Left lung (tissue), 10 donors: Measurements from ENCODE around the gene ICE2. TPM values are rescaled to one million over a fixed set of nuclear protein-coding genes. Genes with fewer than 3 reads are reported as not detected.
"Not testable (repeated sequence)": the region's sequence is repeated elsewhere in the genome, so short reads cannot be mapped to it uniquely, and the experiment has no call there.

Experiments used
- ATAC-seq: fragments of 200-7000 bp; cut with Tn5 transposase; one replicate; pipeline ENCODE4 v1.9.1; 2020; ENCODE audit warnings: moderate library complexity
- DNase-seq, 4 donors: peaks; one replicate each; pipeline ENCODE4 v3.0.0-alpha.2; 2013 to 2020
- H3K27ac ChIP-seq, 2 donors: fragments of 200-600 bp; sonication (generic) in 1 of 2; one replicate each; pipeline versions ENCODE4 v1.5.0 to v1.8.0; 2020 to 2021
- H3K27me3 ChIP-seq, 2 donors: fragments of 200-600 bp; sonication (generic) in 1 of 2; one replicate each; pipeline versions ENCODE4 v1.5.0 to v1.8.0; 2020 to 2021
- H3K36me3 ChIP-seq, 2 donors: fragments of 200-600 bp; sonication (generic) in 1 of 2; one replicate each; pipeline versions ENCODE4 v1.5.0 to v1.8.0; 2020 to 2021
- H3K4me1 ChIP-seq, 2 donors: fragments of 200-600 bp; one replicate each; pipeline ENCODE4 v1.8.0; 2021
- H3K4me3 ChIP-seq, 2 donors: fragments of 200-600 bp; sonication (generic) in 1 of 2; one replicate each; pipeline versions ENCODE4 v1.5.0 to v1.8.0; 2020 to 2021; ENCODE audit warnings: mild to moderate bottlenecking in 1 of 2
- H3K9me3 ChIP-seq, 2 donors: fragments of 200-600 bp; sonication (generic) in 1 of 2; one replicate each; pipeline versions ENCODE4 v1.5.0 to v1.8.0; 2020 to 2021
- intact Hi-C, 2 donors: fragments of 100-400 bp; cut with DNase I; formaldehyde crosslinking; loops; one replicate each; pipeline versions ENCODE4 v1.11.2 to v1.14.2; 2022
- polyA plus RNA-seq, 6 donors: library from polyadenylated mRNA; unstranded; fragments of 120-200 nt; gene quantifications; one replicate each; pipeline ENCODE4 v1.2.1, GENCODE V29; 2013; ENCODE audit not compliant: insufficient read length in 6 of 6
- total RNA-seq, 2 donors: library from RNA; stranded (reverse); fragmentation: NEBNext Ultra II Directional; extraction: Animal tissue kit (Norgen Biotek cat#: 25700); gene quantifications; one replicate each; pipeline ENCODE4 v1.2.1, GENCODE V29; 2021
- TF ChIP-seq, protein P1 (sequence below), 2 donors: fragments of 200-600 bp; sonication (generic) in 1 of 2; IDR thresholded peaks; one replicate each; pipeline versions ENCODE4 v1.5.0 to v1.8.0; 2021; ENCODE audit warnings: antibody characterized with exemption in 2 of 2
- donor health status: DM: no; HTN: yes; CAD: no.
- donor health status: DM: no; HTN: no; CAD: no.

The ICE2 gene
- total and polyA plus RNA-seq, 8 donors: 35.9 to 94.4 (median 80.8) TPM

DNA sequence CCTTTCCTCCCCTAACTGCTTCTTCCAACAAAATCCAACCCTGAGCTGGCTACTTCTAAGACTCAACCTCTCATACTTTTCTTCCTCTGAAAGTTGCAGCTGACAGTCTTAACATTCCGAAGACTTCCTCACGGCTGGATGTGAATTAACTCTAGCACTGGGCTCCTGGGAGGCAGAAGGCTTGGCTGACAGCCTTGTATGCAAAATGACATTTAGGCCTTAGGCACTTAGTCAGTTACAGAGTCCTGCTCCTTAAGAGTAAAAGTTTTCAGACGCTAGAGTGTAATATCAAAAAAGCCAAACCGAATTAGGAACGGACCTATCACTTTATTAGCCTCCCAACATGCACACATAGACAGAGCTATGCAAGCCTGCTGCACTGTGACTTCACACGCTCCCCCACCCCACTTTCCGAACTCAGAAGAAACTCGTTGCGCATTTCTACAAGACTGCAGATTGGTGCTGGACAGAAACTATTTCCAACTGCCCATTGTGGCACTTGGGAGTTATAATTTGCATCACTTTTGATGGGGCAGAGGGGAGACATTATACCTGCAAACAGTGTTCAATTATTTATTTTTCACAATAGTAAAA, 65.6 kb downstream of the ICE2 start:
- DNase-seq: no peak
- Histone ChIP-seq H3K4me1 (peaks cover 2 to 15% of the 10 kb centered on the region in 2 donors), H3K27me3 (no peaks in the 10 kb centered on the region), H3K36me3 (no peaks in the 10 kb centered on the region), H3K27ac (peak overlapping the region in 1 of 2 donors; percentile 33), H3K4me3 (no peak overlapping the region), H3K9me3 (no peaks in the 10 kb centered on the region)
- TF ChIP-seq, protein P1, sequence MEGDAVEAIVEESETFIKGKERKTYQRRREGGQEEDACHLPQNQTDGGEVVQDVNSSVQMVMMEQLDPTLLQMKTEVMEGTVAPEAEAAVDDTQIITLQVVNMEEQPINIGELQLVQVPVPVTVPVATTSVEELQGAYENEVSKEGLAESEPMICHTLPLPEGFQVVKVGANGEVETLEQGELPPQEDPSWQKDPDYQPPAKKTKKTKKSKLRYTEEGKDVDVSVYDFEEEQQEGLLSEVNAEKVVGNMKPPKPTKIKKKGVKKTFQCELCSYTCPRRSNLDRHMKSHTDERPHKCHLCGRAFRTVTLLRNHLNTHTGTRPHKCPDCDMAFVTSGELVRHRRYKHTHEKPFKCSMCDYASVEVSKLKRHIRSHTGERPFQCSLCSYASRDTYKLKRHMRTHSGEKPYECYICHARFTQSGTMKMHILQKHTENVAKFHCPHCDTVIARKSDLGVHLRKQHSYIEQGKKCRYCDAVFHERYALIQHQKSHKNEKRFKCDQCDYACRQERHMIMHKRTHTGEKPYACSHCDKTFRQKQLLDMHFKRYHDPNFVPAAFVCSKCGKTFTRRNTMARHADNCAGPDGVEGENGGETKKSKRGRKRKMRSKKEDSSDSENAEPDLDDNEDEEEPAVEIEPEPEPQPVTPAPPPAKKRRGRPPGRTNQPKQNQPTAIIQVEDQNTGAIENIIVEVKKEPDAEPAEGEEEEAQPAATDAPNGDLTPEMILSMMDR (IDR thresholded peaks at IDR 0.05): no peak
- ATAC-seq: peak; percentile 8
- intact Hi-C loops: no loop called here

DNA sequence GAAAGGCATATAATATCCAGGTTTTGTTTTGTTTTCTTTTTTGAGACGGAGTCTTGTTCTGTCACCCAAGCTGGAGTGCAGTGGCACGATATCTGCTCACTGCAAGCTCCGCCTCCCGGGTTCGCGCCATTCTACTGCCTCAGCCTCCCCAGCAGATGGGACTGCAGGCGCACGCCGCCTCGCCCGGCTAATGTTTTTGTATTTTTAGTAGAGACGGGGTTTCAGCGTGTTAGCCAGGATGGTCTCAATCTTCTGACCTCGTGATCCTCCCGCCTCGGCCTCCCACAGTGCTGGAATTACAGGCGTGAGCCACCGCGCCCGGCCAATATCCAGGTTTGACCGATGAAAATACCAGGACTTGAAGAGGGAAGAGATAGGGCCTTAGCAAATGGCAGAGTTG, 66.1 kb downstream of the ICE2 start:
- ATAC-seq, intact Hi-C loops: not testable (repeated sequence)

GRCh38 chr15:60411774-60412425, 67.0 kb downstream of the ICE2 start:
- intact Hi-C loops: no loop called here
- H3K27me3 ChIP-seq: no peaks in the 10 kb centered on the region
- ATAC-seq (no peak), DNase-seq (no peak)
- H3K4me3 ChIP-seq: no peak overlapping the region
- H3K9me3 ChIP-seq: no peaks in the 10 kb centered on the region
- TF ChIP-seq, protein P1 (IDR thresholded peaks at IDR 0.05): no peak
- peaks cover 15 to 28% of the 10 kb centered on the region in 2 donors for H3K4me1 ChIP-seq
- H3K36me3 ChIP-seq: no peaks in the 10 kb centered on the region
- H3K27ac ChIP-seq: no peak overlapping the region

More for the DNA sequence above, 66.1 kb downstream of the ICE2 start:
- not testable (repeated sequence) for H3K36me3 ChIP-seq, H3K27me3 ChIP-seq, H3K27ac ChIP-seq, DNase-seq, H3K4me3 ChIP-seq, H3K9me3 ChIP-seq
- peaks cover 7 to 19% of the 10 kb centered on the region in 2 donors for H3K4me1 ChIP-seq

DNA sequence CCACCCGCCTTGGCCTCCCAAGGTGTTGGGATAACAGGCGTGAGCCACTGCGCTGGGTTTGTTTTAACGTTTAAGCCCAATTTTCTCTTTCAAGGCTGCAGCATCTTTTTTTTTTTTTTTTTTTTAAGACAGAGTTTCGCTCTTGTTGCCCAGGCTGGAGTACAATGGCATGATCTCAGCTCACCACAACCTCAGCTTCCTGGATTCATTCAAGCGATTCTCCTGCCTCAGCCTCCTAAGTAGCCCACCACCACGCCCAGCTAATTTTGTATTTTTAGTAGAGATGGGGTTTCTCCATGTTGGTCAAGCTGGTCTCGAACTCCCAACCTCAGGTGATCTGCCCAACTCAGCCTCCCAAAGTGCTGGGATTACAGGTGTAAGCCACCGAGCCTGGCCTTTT, 68.6 kb downstream of the ICE2 start:
- peaks cover 18 to 35% of the 10 kb centered on the region in 2 donors for H3K4me1 ChIP-seq
- H3K27ac ChIP-seq, H3K9me3 ChIP-seq, H3K4me3 ChIP-seq, ATAC-seq, intact Hi-C loops, DNase-seq, H3K36me3 ChIP-seq, H3K27me3 ChIP-seq: not testable (repeated sequence)

- Histone ChIP-seq H3K36me3 (no peaks in the 10 kb centered on the region), H3K27ac (peak overlapping the region; percentile 49 to 72), H3K4me1 (peaks cover 18 to 31% of the 10 kb centered on the region in 2 donors), H3K27me3 (no peaks in the 10 kb centered on the region), H3K4me3 (no peak overlapping the region), H3K9me3 (no peaks in the 10 kb centered on the region)
- intact Hi-C loops: no loop called here
- peak; percentile 83 for ATAC-seq
- DNase-seq: no peak
- TF ChIP-seq, protein P1 (IDR thresholded peaks at IDR 0.05): no peak
Observed at GRCh38 chr15:60408463-60408981, 70.4 kb downstream of the ICE2 start.

DNA sequence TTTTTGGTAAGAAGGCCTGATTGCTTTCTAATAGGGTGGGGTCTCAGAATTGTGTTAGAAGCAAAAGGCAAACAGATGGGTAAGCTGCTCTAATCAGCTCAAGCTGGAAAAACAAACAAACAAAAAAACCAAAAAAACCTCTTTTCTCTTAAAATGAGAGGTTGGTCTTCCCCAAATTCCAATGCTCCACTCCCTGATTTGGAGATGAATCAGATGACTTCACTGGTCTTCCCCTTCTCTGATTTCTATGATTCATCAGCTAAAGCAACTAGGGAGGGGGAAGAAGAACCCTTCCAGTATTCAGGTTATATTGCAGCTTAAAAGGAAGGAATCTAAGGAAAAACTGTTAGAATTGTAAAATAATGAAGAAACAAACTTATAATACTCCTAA, 71.5 kb downstream of the ICE2 start:
- TF ChIP-seq, protein P1 (IDR thresholded peaks at IDR 0.05): no peak
- intact Hi-C loops: no loop called here
- H3K4me1 ChIP-seq: peaks cover 18 to 31% of the 10 kb centered on the region in 2 donors

More for the DNA sequence above, 71.5 kb downstream of the ICE2 start:
- Histone ChIP-seq H3K27ac (peak overlapping the region; percentile 47 to 72), H3K36me3 (no peaks in the 10 kb centered on the region), H3K27me3 (no peaks in the 10 kb centered on the region), H3K9me3 (no peaks in the 10 kb centered on the region), H3K4me3 (no peak overlapping the region)
- ATAC-seq: peak; percentile 72
- no peak for DNase-seq
